GM12892 (cell line): Measurements from ENCODE around the gene LSG1.

Source experiments
- POLR2A ChIP-seq: IDR thresholded peaks from 2 replicates; pipeline ENCODE4 v1.6.1; 2011; ENCODE audit warnings: low read depth, low read length, control low read depth
- POLR2AphosphoS5 ChIP-seq: IDR thresholded peaks from 2 replicates; pipeline ENCODE4 v1.6.1; 2011; ENCODE audit warnings: low read depth, low read length, control low read depth

DNA sequence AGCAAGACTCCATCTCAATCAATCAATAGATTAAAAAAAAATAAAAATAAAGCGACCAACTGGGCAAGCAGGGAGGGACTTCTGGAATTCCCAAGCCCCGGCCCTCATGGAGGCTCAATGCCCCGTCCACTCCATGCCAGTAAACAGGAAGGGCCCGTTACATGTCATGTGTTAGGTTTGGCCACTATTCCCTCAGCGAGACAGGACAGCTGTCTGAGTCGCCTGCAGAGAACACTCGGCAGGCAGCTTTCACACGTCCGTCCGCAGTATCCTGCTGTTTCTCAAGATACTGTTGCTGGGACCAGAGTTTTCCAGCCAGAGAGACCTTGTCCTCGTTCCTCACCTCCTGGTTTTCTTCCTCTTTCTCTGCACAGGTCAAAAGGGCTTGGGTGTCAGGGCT is 56.8 kb downstream of the LSG1 start:
- TF ChIP-seq POLR2A = no peak
- TF ChIP-seq POLR2AphosphoS5 = no peak
